ENCODE data around the gene ZC3HAV1L. TPM values are rescaled to one million over a fixed set of nuclear protein-coding genes. Genes with fewer than 3 reads are reported as not detected.

ZC3HAV1L gene, protein sequence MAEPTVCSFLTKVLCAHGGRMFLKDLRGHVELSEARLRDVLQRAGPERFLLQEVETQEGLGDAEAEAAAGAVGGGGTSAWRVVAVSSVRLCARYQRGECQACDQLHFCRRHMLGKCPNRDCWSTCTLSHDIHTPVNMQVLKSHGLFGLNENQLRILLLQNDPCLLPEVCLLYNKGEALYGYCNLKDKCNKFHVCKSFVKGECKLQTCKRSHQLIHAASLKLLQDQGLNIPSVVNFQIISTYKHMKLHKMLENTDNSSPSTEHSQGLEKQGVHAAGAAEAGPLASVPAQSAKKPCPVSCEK
- total RNA-seq (10 to 100 TPM in 8 of 9 donors, 1 to 10 TPM in 1; 7.4 to 27.2 (median 14.5) TPM), polyA plus RNA-seq (1 to 10 TPM in 2 of 3 donors, under 1 TPM in 1; 0.30 to 3.4 (median 1.3) TPM)
- long read RNA-seq, donor 1: 0 reads
- long read RNA-seq, donor 2: 0 reads
- long read RNA-seq, donor 3: 0 reads
- long read RNA-seq, donor 4: 0 reads
- long read RNA-seq, donor 5, partial matches to known transcripts: 1 of 3 reads
- long read RNA-seq, donor 5, other reads (novel, unspliced or antisense): 2 of 3 reads
- long read RNA-seq, donor 6: 0 reads
- long read RNA-seq, donor 7, partial matches to known transcripts: 7 of 12 reads
- long read RNA-seq, donor 7, other reads (novel, unspliced or antisense): 5 of 12 reads
- long read RNA-seq, donor 8: 0 reads
- long read RNA-seq, donor 9, partial matches to known transcripts: 13 of 13 reads
- long read RNA-seq, donor 9, other reads (novel, unspliced or antisense): 0 of 13 reads
- long read RNA-seq, donor 10: 0 reads

DNA sequence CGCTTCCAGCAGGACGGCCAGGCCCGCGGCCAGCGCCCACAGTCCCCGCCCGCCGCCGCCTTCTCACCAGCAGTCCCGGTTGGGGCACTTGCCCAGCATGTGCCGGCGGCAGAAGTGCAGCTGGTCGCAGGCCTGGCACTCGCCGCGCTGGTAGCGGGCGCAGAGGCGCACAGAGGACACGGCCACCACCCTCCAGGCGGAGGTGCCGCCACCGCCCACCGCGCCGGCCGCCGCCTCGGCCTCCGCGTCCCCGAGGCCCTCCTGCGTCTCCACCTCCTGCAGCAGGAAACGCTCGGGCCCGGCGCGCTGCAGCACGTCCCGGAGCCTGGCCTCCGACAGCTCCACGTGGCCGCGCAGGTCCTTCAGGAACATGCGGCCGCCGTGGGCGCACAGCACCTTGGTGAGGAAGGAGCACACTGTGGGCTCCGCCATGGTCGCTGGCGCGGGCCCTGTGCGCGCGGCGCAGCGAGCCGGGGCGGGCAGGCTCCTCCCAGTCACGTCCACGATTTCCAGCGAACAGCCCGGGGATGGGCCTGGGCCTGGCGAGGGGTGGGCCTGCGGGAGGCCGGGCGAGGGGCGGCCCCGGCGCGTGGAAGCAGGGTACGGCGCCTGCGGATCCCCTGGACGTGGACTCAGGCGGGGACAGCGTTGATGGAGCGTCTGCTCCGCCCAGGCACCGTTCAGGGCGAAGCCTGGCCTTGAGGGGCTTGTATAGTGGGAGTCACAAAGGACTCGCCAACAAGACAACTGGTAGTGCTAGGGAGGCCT is at the start of gene ZC3HAV1L:
Gene ZC3HAV1L (minus strand): TSS at position 457 of the 768 bp plus-strand sequence. CDS start 25 bp downstream, at position 432.
- H3K27ac ChIP-seq: peak within 1 kb of the TSS in 4 of 5 donors; percentile 36 to 85 (median 62)
- WGBS, 4 donors: 0 to 20% (median 1%) methylated on average over 1 to 82 of the region's 82 CpGs
- no peaks in the 10 kb centered on the region for H3K9me3 ChIP-seq (replicated peaks in 1 of 3)
- peak; percentile 56 to 70 (median 63) for DNase-seq
- H3K4me1 ChIP-seq (replicated peaks in 1 of 2): peaks cover 5 to 15% of the 10 kb centered on the region in 2 donors
- intact Hi-C loops (cut with DNase I): no loop called here
- no peaks in the 10 kb centered on the region for H3K27me3 ChIP-seq
- TF ChIP-seq, protein P1, sequence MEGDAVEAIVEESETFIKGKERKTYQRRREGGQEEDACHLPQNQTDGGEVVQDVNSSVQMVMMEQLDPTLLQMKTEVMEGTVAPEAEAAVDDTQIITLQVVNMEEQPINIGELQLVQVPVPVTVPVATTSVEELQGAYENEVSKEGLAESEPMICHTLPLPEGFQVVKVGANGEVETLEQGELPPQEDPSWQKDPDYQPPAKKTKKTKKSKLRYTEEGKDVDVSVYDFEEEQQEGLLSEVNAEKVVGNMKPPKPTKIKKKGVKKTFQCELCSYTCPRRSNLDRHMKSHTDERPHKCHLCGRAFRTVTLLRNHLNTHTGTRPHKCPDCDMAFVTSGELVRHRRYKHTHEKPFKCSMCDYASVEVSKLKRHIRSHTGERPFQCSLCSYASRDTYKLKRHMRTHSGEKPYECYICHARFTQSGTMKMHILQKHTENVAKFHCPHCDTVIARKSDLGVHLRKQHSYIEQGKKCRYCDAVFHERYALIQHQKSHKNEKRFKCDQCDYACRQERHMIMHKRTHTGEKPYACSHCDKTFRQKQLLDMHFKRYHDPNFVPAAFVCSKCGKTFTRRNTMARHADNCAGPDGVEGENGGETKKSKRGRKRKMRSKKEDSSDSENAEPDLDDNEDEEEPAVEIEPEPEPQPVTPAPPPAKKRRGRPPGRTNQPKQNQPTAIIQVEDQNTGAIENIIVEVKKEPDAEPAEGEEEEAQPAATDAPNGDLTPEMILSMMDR (IDR thresholded peaks at IDR 0.05): no peak
- peak in 1 of 2 donors; percentile 45 for TF ChIP-seq POLR2A (IDR thresholded peaks at IDR 0.05)
- peak within 1 kb of the TSS; percentile 36 to 98 (median 83) for H3K4me3 ChIP-seq
- peaks cover 0 to 5% of the 10 kb centered on the region in 2 donors for H3K36me3 ChIP-seq (replicated peaks in 1 of 2)

DNA sequence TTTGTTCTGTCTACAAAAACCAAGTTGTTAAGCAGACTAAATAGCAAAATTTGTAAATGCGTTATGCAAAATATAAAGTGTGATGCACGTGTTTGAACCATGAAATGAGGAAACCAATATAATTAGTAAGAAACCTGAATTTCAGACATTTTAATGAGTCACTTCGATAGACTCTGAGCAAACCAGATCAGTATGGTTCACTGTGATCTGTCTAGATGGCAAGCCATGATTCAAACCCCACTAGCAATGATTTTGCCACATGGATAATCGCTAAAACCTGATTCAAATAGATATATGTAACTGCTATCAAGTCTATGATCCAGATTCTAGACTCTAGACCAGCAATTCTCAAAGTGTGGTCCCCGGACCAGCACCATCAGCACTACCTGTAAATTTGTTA is 48.9 kb upstream of the ZC3HAV1L start:
- no peak for TF ChIP-seq POLR2A (IDR thresholded peaks at IDR 0.05)
- TF ChIP-seq, protein P1 (IDR thresholded peaks at IDR 0.05): no peak
- peaks cover 0 to 93% of the 10 kb centered on the region in 2 donors for H3K36me3 ChIP-seq (replicated peaks in 1 of 2)
- WGBS, 4 donors: 87 to 96% (median 90%) methylated on average over 5 of the region's 5 CpGs

DNA sequence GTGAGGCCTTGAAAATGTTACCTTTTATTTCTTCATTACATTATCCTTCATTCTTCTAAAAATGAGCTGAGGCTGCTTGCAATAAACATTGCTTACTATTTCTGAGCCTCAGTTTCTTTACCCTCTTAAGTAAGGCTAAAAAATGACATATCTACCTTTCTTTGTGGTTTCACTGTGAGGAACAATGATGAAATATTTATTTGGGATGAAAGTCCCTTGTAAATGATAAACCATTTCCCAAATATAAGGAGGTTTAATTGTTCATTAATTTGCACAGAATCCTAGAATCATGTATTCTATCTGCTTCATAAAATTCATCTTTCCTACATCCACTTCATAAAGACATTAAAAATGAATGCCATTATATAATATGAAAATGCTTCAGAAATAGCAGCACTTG is 45.7 kb upstream of the ZC3HAV1L start:
- Histone ChIP-seq H3K36me3 (replicated peaks in 1 of 2) (peaks cover 0 to 95% of the 10 kb centered on the region in 2 donors), H3K9me3 (replicated peaks in 1 of 3) (no peaks in the 10 kb centered on the region), H3K4me3 (no peak overlapping the region), H3K27me3 (no peaks in the 10 kb centered on the region), H3K4me1 (replicated peaks in 1 of 2) (no peaks in the 10 kb centered on the region), H3K27ac (no peak overlapping the region)
- intact Hi-C loops (cut with DNase I): no loop called here
- no peak for DNase-seq
- TF ChIP-seq, protein P1 (IDR thresholded peaks at IDR 0.05): no peak
- no peak for TF ChIP-seq POLR2A (IDR thresholded peaks at IDR 0.05)

More for the DNA sequence above, 48.9 kb upstream of the ZC3HAV1L start:
- intact Hi-C loops (cut with DNase I): no loop called here
- Histone ChIP-seq H3K27me3 (no peaks in the 10 kb centered on the region), H3K27ac (no peak overlapping the region), H3K4me3 (no peak overlapping the region), H3K9me3 (replicated peaks in 1 of 3) (no peaks in the 10 kb centered on the region), H3K4me1 (replicated peaks in 1 of 2) (no peaks in the 10 kb centered on the region)
- DNase-seq: no peak

DNA sequence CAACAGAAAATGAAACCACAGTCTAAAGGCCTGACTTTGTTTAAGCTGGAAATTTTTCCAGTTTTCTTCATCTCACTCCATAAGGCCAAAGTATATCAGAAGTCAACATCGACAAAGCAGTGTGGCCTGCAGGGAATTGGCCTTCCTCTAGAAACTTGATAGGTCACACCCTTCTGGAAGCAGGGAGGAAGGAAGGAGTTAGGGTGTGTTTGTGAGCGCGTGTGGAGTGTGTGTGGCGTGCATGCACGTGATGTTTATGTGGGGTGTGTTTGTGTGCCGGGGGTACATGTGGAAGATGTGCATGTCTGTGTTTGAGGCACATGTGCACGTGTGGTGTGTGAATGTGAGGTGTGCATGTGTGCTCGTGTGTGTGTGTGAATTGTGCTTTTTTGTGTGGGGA is 45.1 kb upstream of the ZC3HAV1L start:
- no peak for DNase-seq
- WGBS, 4 donors: 67 to 79% (median 73%) methylated on average over 8 of the region's 8 CpGs
- intact Hi-C loops (cut with DNase I): no loop called here
- Histone ChIP-seq H3K4me1 (replicated peaks in 1 of 2) (no peaks in the 10 kb centered on the region), H3K9me3 (replicated peaks in 1 of 3) (no peaks in the 10 kb centered on the region), H3K27me3 (no peaks in the 10 kb centered on the region), H3K4me3 (no peak overlapping the region), H3K27ac (no peak overlapping the region), H3K36me3 (replicated peaks in 1 of 2) (peaks cover 0 to 95% of the 10 kb centered on the region in 2 donors)
- TF ChIP-seq POLR2A (IDR thresholded peaks at IDR 0.05): no peak
- TF ChIP-seq, protein P1 (IDR thresholded peaks at IDR 0.05): no peak

Data from adrenal gland (tissue), 19 donors.